ENCODE results near the gene ZNF610. TPM values are rescaled to one million over a fixed set of nuclear protein-coding genes. Genes with fewer than 3 reads are reported as not detected.

The ZNF610 gene
- total RNA-seq, 4 donors from 2014 or later = 0.68 to 6.6 (median 1.6) TPM; not detected in 1

DNA sequence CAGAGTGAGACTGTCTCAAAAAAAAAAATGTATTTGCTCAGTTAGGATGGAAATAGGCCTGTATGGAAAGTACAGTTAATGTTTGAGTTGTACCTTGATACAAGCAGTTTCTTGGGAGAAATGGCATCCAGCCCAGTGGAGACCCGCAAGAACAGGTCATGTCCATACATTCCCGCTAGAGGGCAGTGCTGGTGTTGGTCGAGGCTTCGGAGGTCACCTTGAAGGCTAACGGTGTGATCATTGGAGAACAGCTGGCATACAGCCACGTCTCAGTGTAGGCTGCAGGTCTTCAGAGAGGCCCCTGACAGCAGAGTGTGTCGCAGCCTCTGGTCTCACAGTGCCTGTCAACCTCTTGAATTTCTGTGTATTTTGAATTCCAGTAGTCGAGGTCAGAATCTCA, 7.5 kb downstream of the ZNF610 start:
- intact Hi-C loops (cut with DNase I; ENCODE audit: low total_unique reads) = no loop called here
- H3K4me3 ChIP-seq = no peak overlapping the region

DNA sequence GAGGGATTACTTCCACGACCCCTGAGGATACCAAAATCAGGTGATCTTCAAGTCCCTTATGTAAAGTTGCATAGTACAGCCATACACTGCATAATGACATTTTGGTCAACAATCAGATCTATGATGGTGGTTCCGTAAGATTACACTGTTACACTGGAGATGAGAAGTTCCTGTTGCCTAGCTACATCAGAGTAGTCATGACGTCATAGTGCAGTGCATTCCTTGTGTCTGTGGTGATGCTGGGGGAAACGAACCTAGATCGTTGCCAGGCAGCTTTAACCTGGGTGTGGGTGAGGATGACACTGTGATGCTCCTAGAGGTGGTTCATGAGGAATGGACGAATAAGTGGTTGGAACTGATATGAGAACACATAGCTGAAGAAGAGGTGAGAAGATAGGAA, 9.1 kb downstream of the ZNF610 start:
- H3K9me3 ChIP-seq = no peaks in the 10 kb centered on the region
- no peaks in the 10 kb centered on the region for H3K4me1 ChIP-seq
- TF ChIP-seq, protein P1, sequence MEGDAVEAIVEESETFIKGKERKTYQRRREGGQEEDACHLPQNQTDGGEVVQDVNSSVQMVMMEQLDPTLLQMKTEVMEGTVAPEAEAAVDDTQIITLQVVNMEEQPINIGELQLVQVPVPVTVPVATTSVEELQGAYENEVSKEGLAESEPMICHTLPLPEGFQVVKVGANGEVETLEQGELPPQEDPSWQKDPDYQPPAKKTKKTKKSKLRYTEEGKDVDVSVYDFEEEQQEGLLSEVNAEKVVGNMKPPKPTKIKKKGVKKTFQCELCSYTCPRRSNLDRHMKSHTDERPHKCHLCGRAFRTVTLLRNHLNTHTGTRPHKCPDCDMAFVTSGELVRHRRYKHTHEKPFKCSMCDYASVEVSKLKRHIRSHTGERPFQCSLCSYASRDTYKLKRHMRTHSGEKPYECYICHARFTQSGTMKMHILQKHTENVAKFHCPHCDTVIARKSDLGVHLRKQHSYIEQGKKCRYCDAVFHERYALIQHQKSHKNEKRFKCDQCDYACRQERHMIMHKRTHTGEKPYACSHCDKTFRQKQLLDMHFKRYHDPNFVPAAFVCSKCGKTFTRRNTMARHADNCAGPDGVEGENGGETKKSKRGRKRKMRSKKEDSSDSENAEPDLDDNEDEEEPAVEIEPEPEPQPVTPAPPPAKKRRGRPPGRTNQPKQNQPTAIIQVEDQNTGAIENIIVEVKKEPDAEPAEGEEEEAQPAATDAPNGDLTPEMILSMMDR (IDR thresholded peaks at IDR 0.05) = no peak
- no peak for TF ChIP-seq EP300 (IDR thresholded peaks at IDR 0.05; ENCODE audit: low read depth)
- no peak for TF ChIP-seq POLR2AphosphoS5 (IDR thresholded peaks at IDR 0.05)
- TF ChIP-seq POLR2A (IDR thresholded peaks at IDR 0.05) = no peak
- H3K27ac ChIP-seq = no peak overlapping the region
- DNase-seq = no peak
- 92 to 93% methylated on average over 4 to 6 of the region's 6 CpGs for WGBS, 2 donors (ENCODE audit: low coverage in 1 of 2)
- intact Hi-C loops (cut with DNase I; ENCODE audit: low total_unique reads) = no loop called here
- H3K36me3 ChIP-seq = peaks cover 0 to 8% (median 0%) of the 10 kb centered on the region in 4 donors
- H3K27me3 ChIP-seq = no peaks in the 10 kb centered on the region
- in situ Hi-C loops (cut with MboI; ENCODE audit: low pct_ligation_motif_present in 1 of 4, low pct_unique_long_range_greater_than_20kb in 1 of 4, low sequenced_read_pairs in 3 of 4) = no loop called here
- no peak overlapping the region for H3K4me3 ChIP-seq

More for the DNA sequence above, 7.5 kb downstream of the ZNF610 start:
- DNase-seq = peak; percentile 9
- WGBS, 2 donors (ENCODE audit: low coverage in 1 of 2) = 51% methylated on average over 8 of the region's 8 CpGs; no CpG with 5 or more reads in 1 of the 2 donors
- no peak overlapping the region for H3K27ac ChIP-seq
- in situ Hi-C loops (cut with MboI; ENCODE audit: low pct_ligation_motif_present in 1 of 4, low pct_unique_long_range_greater_than_20kb in 1 of 4, low sequenced_read_pairs in 3 of 4) = no loop called here
- no peaks in the 10 kb centered on the region for H3K36me3 ChIP-seq
- no peaks in the 10 kb centered on the region for H3K4me1 ChIP-seq
- H3K9me3 ChIP-seq = no peaks in the 10 kb centered on the region
- no peaks in the 10 kb centered on the region for H3K27me3 ChIP-seq
- TF ChIP-seq EP300 (IDR thresholded peaks at IDR 0.05; ENCODE audit: low read depth) = no peak
- TF ChIP-seq, protein P1 (IDR thresholded peaks at IDR 0.05) = peak in 4 of 5 experiments; percentile 18 to 36 (median 28)
- TF ChIP-seq POLR2AphosphoS5 (IDR thresholded peaks at IDR 0.05) = no peak

DNA sequence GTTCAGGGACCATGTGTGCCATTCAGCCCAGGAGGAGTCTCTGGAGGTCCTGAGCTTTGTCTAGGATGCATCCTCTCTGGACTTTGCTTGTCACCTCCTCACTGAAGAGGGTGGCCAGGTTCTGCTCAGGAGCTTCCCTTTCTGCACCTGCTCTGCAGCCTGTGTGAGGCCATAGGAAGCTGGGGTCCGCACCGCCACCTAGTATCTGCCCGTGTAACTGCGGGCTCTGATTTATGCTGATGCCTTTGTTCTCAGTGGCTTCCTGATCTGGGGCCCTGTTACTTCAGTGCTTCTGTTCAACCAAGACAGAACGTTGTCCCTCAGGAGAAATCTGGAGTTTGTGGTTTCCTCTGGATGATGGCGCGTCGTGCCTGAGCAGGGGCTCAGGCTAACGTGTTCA, 15.5 kb downstream of the ZNF610 start:
- Histone ChIP-seq H3K27ac (no peak overlapping the region), H3K36me3 (peaks cover 0 to 22% (median 0%) of the 10 kb centered on the region in 4 donors), H3K9me3 (peaks cover 0 to 6% of the 10 kb centered on the region in 2 donors), H3K27me3 (no peaks in the 10 kb centered on the region), H3K4me3 (no peak overlapping the region), H3K4me1 (no peaks in the 10 kb centered on the region)
- 77% methylated on average over 9 of the region's 9 CpGs; no CpG with 5 or more reads in 1 of the 2 donors for WGBS, 2 donors (ENCODE audit: low coverage in 1 of 2)
- intact Hi-C loops (cut with DNase I; ENCODE audit: low total_unique reads) = no loop called here
- TF ChIP-seq POLR2AphosphoS5 (IDR thresholded peaks at IDR 0.05) (no peak), POLR2A (IDR thresholded peaks at IDR 0.05) (no peak), EP300 (IDR thresholded peaks at IDR 0.05; ENCODE audit: low read depth) (no peak)
- TF ChIP-seq, protein P1 (IDR thresholded peaks at IDR 0.05) = no peak
- in situ Hi-C loops (cut with MboI; ENCODE audit: low pct_ligation_motif_present in 1 of 4, low pct_unique_long_range_greater_than_20kb in 1 of 4, low sequenced_read_pairs in 3 of 4) = no loop called here
- DNase-seq = no peak

DNA sequence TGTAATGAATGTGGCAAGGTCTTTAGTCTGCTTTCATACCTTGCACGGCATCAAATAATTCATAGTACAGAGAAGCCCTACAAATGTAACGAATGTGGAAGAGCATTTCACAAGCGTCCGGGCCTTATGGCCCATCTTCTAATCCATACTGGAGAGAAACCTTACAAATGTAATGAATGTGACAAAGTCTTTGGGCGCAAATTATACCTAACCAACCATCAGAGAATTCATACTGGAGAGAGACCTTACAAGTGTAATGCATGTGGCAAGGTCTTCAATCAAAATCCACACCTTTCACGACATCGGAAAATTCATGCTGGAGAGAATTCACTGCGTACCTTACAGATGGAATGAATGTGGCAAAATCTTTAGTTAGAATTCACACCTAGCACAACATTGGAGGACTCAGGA, 30.4 kb downstream of the ZNF610 start:
- intact Hi-C loops (cut with DNase I; ENCODE audit: low total_unique reads) (no loop called here), in situ Hi-C loops (cut with MboI; ENCODE audit: low pct_ligation_motif_present in 1 of 4, low pct_unique_long_range_greater_than_20kb in 1 of 4, low sequenced_read_pairs in 3 of 4) (no loop called here)
- Histone ChIP-seq H3K27me3 (no peaks in the 10 kb centered on the region), H3K4me1 (peaks cover 0 to 7% (median 2%) of the 10 kb centered on the region in 4 donors), H3K36me3 (peaks cover 0 to 36% (median 4%) of the 10 kb centered on the region in 4 donors), H3K4me3 (no peak overlapping the region), H3K27ac (no peak overlapping the region), H3K9me3 (peaks cover 58% of the 10 kb centered on the region in 2 donors)
- 93 to 96% methylated on average over 8 of the region's 8 CpGs for WGBS, 2 donors (ENCODE audit: low coverage in 1 of 2)
- TF ChIP-seq, protein P1 (IDR thresholded peaks at IDR 0.05) = no peak
- TF ChIP-seq POLR2AphosphoS5 (IDR thresholded peaks at IDR 0.05) (no peak), EP300 (IDR thresholded peaks at IDR 0.05; ENCODE audit: low read depth) (no peak), POLR2A (IDR thresholded peaks at IDR 0.05) (no peak)
- no peak for DNase-seq

All from transverse colon (tissue), 4 donors.